ENCODE data around the gene WDR27. TPM values are rescaled to one million over a fixed set of nuclear protein-coding genes. Genes with fewer than 3 reads are reported as not detected.

Gene WDR27
- total RNA-seq, 2 donors from 2014 or later, result 45.0 to 46.1 TPM

- H3K4me3 Mint-ChIP-seq, result no peak overlapping the region
- no peaks in the 10 kb centered on the region for H3K9me3 Mint-ChIP-seq
- DNase-seq (no peak), ATAC-seq (replicated peaks in 1 of 2) (no peak)
- peaks cover 3 to 4% of the 10 kb centered on the region in 2 donors for H3K36me3 Mint-ChIP-seq (ENCODE audit: insufficient read depth in 2 of 2)
- no peak overlapping the region for H3K27ac Mint-ChIP-seq
- H3K4me1 Mint-ChIP-seq (ENCODE audit: low read depth), result no peaks in the 10 kb centered on the region
- H3K27me3 Mint-ChIP-seq (ENCODE audit: low read depth), result no peaks in the 10 kb centered on the region
Measured at GRCh38 chr6:169640983-169641382, 60.8 kb downstream of the WDR27 start.

- H3K27ac Mint-ChIP-seq, result no peak overlapping the region
- H3K27me3 Mint-ChIP-seq (ENCODE audit: low read depth), result no peaks in the 10 kb centered on the region
- H3K4me1 Mint-ChIP-seq (ENCODE audit: low read depth), result no peaks in the 10 kb centered on the region
- no peak for ATAC-seq (replicated peaks in 1 of 2)
- H3K36me3 Mint-ChIP-seq (ENCODE audit: insufficient read depth in 2 of 2), result peaks cover 3 to 4% of the 10 kb centered on the region in 2 donors
- DNase-seq, result no peak
- H3K4me3 Mint-ChIP-seq, result no peak overlapping the region
- no peaks in the 10 kb centered on the region for H3K9me3 Mint-ChIP-seq
Measured at GRCh38 chr6:169640351-169640852, 61.4 kb downstream of the WDR27 start.

- Mint-ChIP-seq H3K9me3 (no peaks in the 10 kb centered on the region), H3K27me3 (ENCODE audit: low read depth) (no peaks in the 10 kb centered on the region), H3K36me3 (ENCODE audit: insufficient read depth in 2 of 2) (peaks cover 3 to 4% of the 10 kb centered on the region in 2 donors), H3K27ac (no peak overlapping the region), H3K4me1 (ENCODE audit: low read depth) (no peaks in the 10 kb centered on the region), H3K4me3 (no peak overlapping the region)
- DNase-seq, result no peak
- no peak for ATAC-seq (replicated peaks in 1 of 2)
Measured at GRCh38 chr6:169639653-169640278, 62.1 kb downstream of the WDR27 start.

- H3K4me3 Mint-ChIP-seq, result no peak overlapping the region
- no peaks in the 10 kb centered on the region for H3K27me3 Mint-ChIP-seq (ENCODE audit: low read depth)
- DNase-seq (no peak), ATAC-seq (replicated peaks in 1 of 2) (no peak)
- H3K9me3 Mint-ChIP-seq, result no peaks in the 10 kb centered on the region
- H3K36me3 Mint-ChIP-seq (ENCODE audit: insufficient read depth in 2 of 2), result peaks cover 3 to 4% of the 10 kb centered on the region in 2 donors
- H3K4me1 Mint-ChIP-seq (ENCODE audit: low read depth), result no peaks in the 10 kb centered on the region
- H3K27ac Mint-ChIP-seq, result no peak overlapping the region
Measured at GRCh38 chr6:169638915-169639314, 62.9 kb downstream of the WDR27 start.

GRCh38 chr6:169638388-169638787 lies 63.4 kb downstream of the WDR27 start:
- no peak overlapping the region for H3K27ac Mint-ChIP-seq
- no peak for DNase-seq
- H3K4me1 Mint-ChIP-seq (ENCODE audit: low read depth), result no peaks in the 10 kb centered on the region
- no peaks in the 10 kb centered on the region for H3K27me3 Mint-ChIP-seq (ENCODE audit: low read depth)
- H3K36me3 Mint-ChIP-seq (ENCODE audit: insufficient read depth in 2 of 2), result peaks cover 3 to 4% of the 10 kb centered on the region in 2 donors
- no peaks in the 10 kb centered on the region for H3K9me3 Mint-ChIP-seq
- ATAC-seq (replicated peaks in 1 of 2), result no peak
- H3K4me3 Mint-ChIP-seq, result no peak overlapping the region

GRCh38 chr6:169635345-169635744 lies 66.5 kb downstream of the WDR27 start:
- no peak overlapping the region for H3K4me3 Mint-ChIP-seq
- no peak overlapping the region for H3K27ac Mint-ChIP-seq
- DNase-seq (no peak), ATAC-seq (replicated peaks in 1 of 2) (no peak)
- H3K4me1 Mint-ChIP-seq (ENCODE audit: low read depth), result no peaks in the 10 kb centered on the region
- peaks cover 3 to 4% of the 10 kb centered on the region in 2 donors for H3K36me3 Mint-ChIP-seq (ENCODE audit: insufficient read depth in 2 of 2)
- no peaks in the 10 kb centered on the region for H3K9me3 Mint-ChIP-seq
- H3K27me3 Mint-ChIP-seq (ENCODE audit: low read depth), result no peaks in the 10 kb centered on the region

- H3K36me3 Mint-ChIP-seq (ENCODE audit: insufficient read depth in 2 of 2), result peaks cover 3 to 4% of the 10 kb centered on the region in 2 donors
- H3K27ac Mint-ChIP-seq, result no peak overlapping the region
- DNase-seq, result no peak
- no peaks in the 10 kb centered on the region for H3K27me3 Mint-ChIP-seq (ENCODE audit: low read depth)
- H3K9me3 Mint-ChIP-seq, result no peaks in the 10 kb centered on the region
- H3K4me3 Mint-ChIP-seq, result no peak overlapping the region
- no peaks in the 10 kb centered on the region for H3K4me1 Mint-ChIP-seq (ENCODE audit: low read depth)
- ATAC-seq (replicated peaks in 1 of 2), result no peak
Measured at GRCh38 chr6:169632841-169633240, 69.0 kb downstream of the WDR27 start.

- Mint-ChIP-seq H3K27me3 (ENCODE audit: low read depth) (no peaks in the 10 kb centered on the region), H3K9me3 (no peaks in the 10 kb centered on the region), H3K27ac (no peak overlapping the region), H3K4me1 (ENCODE audit: low read depth) (no peaks in the 10 kb centered on the region), H3K36me3 (ENCODE audit: insufficient read depth in 2 of 2) (no peaks in the 10 kb centered on the region), H3K4me3 (no peak overlapping the region)
- DNase-seq (no peak), ATAC-seq (replicated peaks in 1 of 2) (no peak)
Measured at GRCh38 chr6:169629256-169629655, 72.6 kb downstream of the WDR27 start.

GRCh38 chr6:169627736-169628607 lies 73.9 kb downstream of the WDR27 start:
- Mint-ChIP-seq H3K4me1 (ENCODE audit: low read depth) (no peaks in the 10 kb centered on the region), H3K9me3 (no peaks in the 10 kb centered on the region), H3K4me3 (no peak overlapping the region), H3K27me3 (ENCODE audit: low read depth) (no peaks in the 10 kb centered on the region), H3K27ac (no peak overlapping the region), H3K36me3 (ENCODE audit: insufficient read depth in 2 of 2) (no peaks in the 10 kb centered on the region)
- DNase-seq (no peak), ATAC-seq (replicated peaks in 1 of 2) (no peak)

- H3K4me3 Mint-ChIP-seq, result no peak overlapping the region
- no peaks in the 10 kb centered on the region for H3K4me1 Mint-ChIP-seq (ENCODE audit: low read depth)
- DNase-seq (no peak), ATAC-seq (replicated peaks in 1 of 2) (no peak)
- H3K9me3 Mint-ChIP-seq, result no peaks in the 10 kb centered on the region
- no peaks in the 10 kb centered on the region for H3K27me3 Mint-ChIP-seq (ENCODE audit: low read depth)
- H3K27ac Mint-ChIP-seq, result no peak overlapping the region
- no peaks in the 10 kb centered on the region for H3K36me3 Mint-ChIP-seq (ENCODE audit: insufficient read depth in 2 of 2)
Measured at GRCh38 chr6:169626649-169627048, 75.2 kb downstream of the WDR27 start.

GRCh38 chr6:169626169-169626568 lies 75.7 kb downstream of the WDR27 start:
- Mint-ChIP-seq H3K27ac (no peak overlapping the region), H3K4me3 (no peak overlapping the region), H3K36me3 (ENCODE audit: insufficient read depth in 2 of 2) (no peaks in the 10 kb centered on the region), H3K4me1 (ENCODE audit: low read depth) (no peaks in the 10 kb centered on the region), H3K27me3 (ENCODE audit: low read depth) (no peaks in the 10 kb centered on the region), H3K9me3 (no peaks in the 10 kb centered on the region)
- ATAC-seq (replicated peaks in 1 of 2) (no peak), DNase-seq (no peak)

- no peak overlapping the region for H3K27ac Mint-ChIP-seq
- no peaks in the 10 kb centered on the region for H3K9me3 Mint-ChIP-seq
- H3K4me3 Mint-ChIP-seq, result no peak overlapping the region
- DNase-seq (no peak), ATAC-seq (replicated peaks in 1 of 2) (no peak)
- no peaks in the 10 kb centered on the region for H3K36me3 Mint-ChIP-seq (ENCODE audit: insufficient read depth in 2 of 2)
- H3K27me3 Mint-ChIP-seq (ENCODE audit: low read depth), result no peaks in the 10 kb centered on the region
- no peaks in the 10 kb centered on the region for H3K4me1 Mint-ChIP-seq (ENCODE audit: low read depth)
Measured at GRCh38 chr6:169625376-169625775, 76.5 kb downstream of the WDR27 start.

GRCh38 chr6:169624785-169625184 lies 77.0 kb downstream of the WDR27 start:
- Mint-ChIP-seq H3K36me3 (ENCODE audit: insufficient read depth in 2 of 2) (no peaks in the 10 kb centered on the region), H3K4me1 (ENCODE audit: low read depth) (no peaks in the 10 kb centered on the region)

More at GRCh38 chr6:169624785-169625184, 77.0 kb downstream of the WDR27 start:
- H3K27me3 Mint-ChIP-seq (ENCODE audit: low read depth), result no peaks in the 10 kb centered on the region
- ATAC-seq (replicated peaks in 1 of 2), result no peak
- no peak overlapping the region for H3K4me3 Mint-ChIP-seq
- DNase-seq, result no peak
- no peak overlapping the region for H3K27ac Mint-ChIP-seq
- no peaks in the 10 kb centered on the region for H3K9me3 Mint-ChIP-seq

All from activated T-cell treated with anti-CD3 and anti-CD28 coated beads, Interleukin-2, amount 50 U/mL, for 72 hours (primary cell).